Measurements from ENCODE around the gene TLE1.
"Not testable (repeated sequence)": the region's sequence is repeated elsewhere in the genome, so short reads cannot be mapped to it uniquely, and the experiment has no call there.

Gene TLE1

GRCh38 chr9:81621785-81622259 is 67.5 kb downstream of the TLE1 start:
- no peak for DNase-seq

GRCh38 chr9:81621118-81621517 is 68.2 kb downstream of the TLE1 start:
- DNase-seq: no peak

GRCh38 chr9:81620002-81620390 is 69.4 kb downstream of the TLE1 start:
- no peak for DNase-seq

GRCh38 chr9:81619353-81620001 is 69.9 kb downstream of the TLE1 start:
- no peak for DNase-seq

GRCh38 chr9:81618923-81619322 is 70.4 kb downstream of the TLE1 start:
- DNase-seq: no peak

- no peak for DNase-seq
Measured at GRCh38 chr9:81616141-81616540, 73.2 kb downstream of the TLE1 start.

- no peak for DNase-seq
Measured at GRCh38 chr9:81614335-81614734, 75.0 kb downstream of the TLE1 start.

- no peak for DNase-seq
Measured at GRCh38 chr9:81613002-81613812, 76.1 kb downstream of the TLE1 start.

GRCh38 chr9:81611664-81612063 is 77.7 kb downstream of the TLE1 start:
- DNase-seq: no peak

GRCh38 chr9:81610740-81611107 is 78.6 kb downstream of the TLE1 start:
- no peak for DNase-seq

- no peak for DNase-seq
Measured at GRCh38 chr9:81609782-81610739, 79.3 kb downstream of the TLE1 start.

GRCh38 chr9:81608289-81608657 is 81.1 kb downstream of the TLE1 start:
- DNase-seq: no peak

- no peak for DNase-seq
Measured at GRCh38 chr9:81607593-81608288, 81.6 kb downstream of the TLE1 start.

- DNase-seq: not testable (repeated sequence)
Measured at GRCh38 chr9:81606261-81606660, 83.1 kb downstream of the TLE1 start.

GRCh38 chr9:81605170-81605670 is 84.1 kb downstream of the TLE1 start:
- no peak for DNase-seq

- DNase-seq: no peak
Measured at GRCh38 chr9:81604306-81605169, 84.8 kb downstream of the TLE1 start.

- DNase-seq: no peak
Measured at GRCh38 chr9:81602887-81603680, 86.3 kb downstream of the TLE1 start.

- no peak for DNase-seq
Measured at GRCh38 chr9:81601639-81602623, 87.4 kb downstream of the TLE1 start.

GRCh38 chr9:81600631-81601030 is 88.7 kb downstream of the TLE1 start:
- DNase-seq: no peak

Measured in NCI-H1930 (cell line).